ENCODE measurements around the gene E2F3. TPM values are rescaled to one million over a fixed set of nuclear protein-coding genes. Genes with fewer than 3 reads are reported as not detected.

The E2F3 gene
- total and polyA plus RNA-seq, 8 donors, result 0.58 to 11.6 (median 3.3) TPM

DNA sequence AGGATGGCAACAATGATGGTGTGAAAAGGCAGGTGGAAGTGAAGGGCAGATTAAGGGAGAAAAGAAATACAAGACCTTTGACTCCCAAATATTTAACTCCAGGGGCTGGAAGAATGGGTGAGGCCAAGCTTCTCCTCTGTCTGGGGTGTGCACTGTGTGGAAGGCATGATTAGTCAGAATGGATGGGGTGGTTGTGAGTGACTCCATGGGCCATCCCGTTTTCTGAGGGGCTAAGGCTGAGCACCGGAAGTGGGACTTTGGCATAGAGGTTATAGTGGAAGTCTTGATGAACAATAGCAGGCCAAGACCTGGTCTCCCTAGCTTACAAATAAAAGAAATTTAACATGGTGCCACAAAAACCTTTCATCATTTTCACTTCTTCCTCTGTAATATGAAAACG, 12.1 kb downstream of the E2F3 start:
- no peaks in the 10 kb centered on the region for H3K36me3 ChIP-seq
- no peaks in the 10 kb centered on the region for H3K9me3 ChIP-seq
- no peak overlapping the region for H3K27ac ChIP-seq
- TF ChIP-seq, protein P1, sequence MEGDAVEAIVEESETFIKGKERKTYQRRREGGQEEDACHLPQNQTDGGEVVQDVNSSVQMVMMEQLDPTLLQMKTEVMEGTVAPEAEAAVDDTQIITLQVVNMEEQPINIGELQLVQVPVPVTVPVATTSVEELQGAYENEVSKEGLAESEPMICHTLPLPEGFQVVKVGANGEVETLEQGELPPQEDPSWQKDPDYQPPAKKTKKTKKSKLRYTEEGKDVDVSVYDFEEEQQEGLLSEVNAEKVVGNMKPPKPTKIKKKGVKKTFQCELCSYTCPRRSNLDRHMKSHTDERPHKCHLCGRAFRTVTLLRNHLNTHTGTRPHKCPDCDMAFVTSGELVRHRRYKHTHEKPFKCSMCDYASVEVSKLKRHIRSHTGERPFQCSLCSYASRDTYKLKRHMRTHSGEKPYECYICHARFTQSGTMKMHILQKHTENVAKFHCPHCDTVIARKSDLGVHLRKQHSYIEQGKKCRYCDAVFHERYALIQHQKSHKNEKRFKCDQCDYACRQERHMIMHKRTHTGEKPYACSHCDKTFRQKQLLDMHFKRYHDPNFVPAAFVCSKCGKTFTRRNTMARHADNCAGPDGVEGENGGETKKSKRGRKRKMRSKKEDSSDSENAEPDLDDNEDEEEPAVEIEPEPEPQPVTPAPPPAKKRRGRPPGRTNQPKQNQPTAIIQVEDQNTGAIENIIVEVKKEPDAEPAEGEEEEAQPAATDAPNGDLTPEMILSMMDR (IDR thresholded peaks at IDR 0.05), result no peak
- no peak for TF ChIP-seq POLR2A (IDR thresholded peaks at IDR 0.05)
- no peak for TF ChIP-seq POLR2AphosphoS5 (IDR thresholded peaks at IDR 0.05)
- TF ChIP-seq EP300 (IDR thresholded peaks at IDR 0.05), result no peak
- intact Hi-C loops (cut with DNase I; ENCODE audit: low total_unique reads), result no loop called here
- no peaks in the 10 kb centered on the region for H3K27me3 ChIP-seq
- no peak overlapping the region for H3K4me3 ChIP-seq
- H3K4me1 ChIP-seq, result peaks cover 0 to 22% (median 5%) of the 10 kb centered on the region in 4 donors
- DNase-seq, result no peak
- 68 to 90% (median 78%) methylated on average over 3 of the region's 3 CpGs for WGBS, 5 donors

DNA sequence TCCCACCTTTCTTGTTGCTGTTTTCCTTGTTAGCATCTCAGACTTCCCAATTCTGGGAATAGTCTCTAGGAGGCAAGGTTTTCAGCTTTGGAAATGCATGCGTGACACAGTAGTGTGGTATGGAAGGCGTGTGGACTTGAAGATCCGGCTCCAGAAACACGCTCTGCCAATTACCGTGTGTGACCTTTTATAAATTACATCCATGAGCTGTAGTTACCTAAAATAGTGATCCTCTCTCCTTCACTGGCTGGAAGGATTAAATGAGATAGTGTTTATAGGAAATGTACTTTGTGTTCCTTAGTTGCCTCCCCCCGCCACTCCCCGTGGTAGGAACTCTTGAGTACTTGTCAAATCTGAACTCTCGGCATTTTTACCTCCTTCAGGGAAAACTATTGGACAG, 13.0 kb downstream of the E2F3 start:
- Histone ChIP-seq H3K9me3 (no peaks in the 10 kb centered on the region), H3K27ac (no peak overlapping the region), H3K4me3 (no peak overlapping the region), H3K4me1 (peaks cover 0 to 13% (median 3%) of the 10 kb centered on the region in 4 donors), H3K36me3 (no peaks in the 10 kb centered on the region), H3K27me3 (no peaks in the 10 kb centered on the region)
- intact Hi-C loops (cut with DNase I; ENCODE audit: low total_unique reads), result no loop called here
- 91 to 97% (median 96%) methylated on average over 8 of the region's 8 CpGs for WGBS, 5 donors
- TF ChIP-seq EP300 (IDR thresholded peaks at IDR 0.05) (no peak), POLR2A (IDR thresholded peaks at IDR 0.05) (no peak), POLR2AphosphoS5 (IDR thresholded peaks at IDR 0.05) (no peak)
- TF ChIP-seq, protein P1 (IDR thresholded peaks at IDR 0.05), result no peak
- DNase-seq, result no peak

- H3K27me3 ChIP-seq, result no peaks in the 10 kb centered on the region
- intact Hi-C loops (cut with DNase I; ENCODE audit: low total_unique reads), result no loop called here
- WGBS, 5 donors, result 80 to 88% (median 83%) methylated on average over 7 of the region's 7 CpGs
- no peaks in the 10 kb centered on the region for H3K36me3 ChIP-seq
- H3K4me3 ChIP-seq, result no peak overlapping the region
- no peak overlapping the region for H3K27ac ChIP-seq
- H3K9me3 ChIP-seq, result no peaks in the 10 kb centered on the region
- H3K4me1 ChIP-seq, result peaks cover 0 to 7% (median 0%) of the 10 kb centered on the region in 4 donors
- TF ChIP-seq POLR2AphosphoS5 (IDR thresholded peaks at IDR 0.05) (no peak), POLR2A (IDR thresholded peaks at IDR 0.05) (no peak), EP300 (IDR thresholded peaks at IDR 0.05) (no peak)
- TF ChIP-seq, protein P1 (IDR thresholded peaks at IDR 0.05), result no peak
- no peak for DNase-seq
These were observed 13.6 kb downstream of the E2F3 start for GRCh38 chr6:20415304-20415703.

GRCh38 chr6:20415712-20416454, 14.2 kb downstream of the E2F3 start:
- Histone ChIP-seq H3K36me3 (no peaks in the 10 kb centered on the region), H3K4me3 (no peak overlapping the region), H3K4me1 (peaks cover 0 to 7% (median 0%) of the 10 kb centered on the region in 4 donors), H3K27me3 (no peaks in the 10 kb centered on the region), H3K9me3 (no peaks in the 10 kb centered on the region), H3K27ac (no peak overlapping the region)
- no peak for DNase-seq
- 63 to 85% (median 78%) methylated on average over 6 of the region's 6 CpGs for WGBS, 5 donors
- intact Hi-C loops (cut with DNase I; ENCODE audit: low total_unique reads), result no loop called here
- no peak for TF ChIP-seq EP300 (IDR thresholded peaks at IDR 0.05)
- TF ChIP-seq, protein P1 (IDR thresholded peaks at IDR 0.05), result no peak
- TF ChIP-seq POLR2A (IDR thresholded peaks at IDR 0.05), result no peak
- no peak for TF ChIP-seq POLR2AphosphoS5 (IDR thresholded peaks at IDR 0.05)

Measured in stomach (tissue), 9 donors.